Gastroesophageal sphincter (tissue), 4 donors: ENCODE measurements around the gene PRPF6. TPM values are rescaled to one million over a fixed set of nuclear protein-coding genes. Genes with fewer than 3 reads are reported as not detected.

ENCODE experiments used
- ATAC-seq: fragments of 150-250 bp; one replicate; pipeline ENCODE4 v1.9.1; 2016; ENCODE audit warnings: mild to moderate bottlenecking, moderate library complexity
- H3K27ac ChIP-seq, 4 donors: fragments of 200-600 bp; sonication (generic) in 3 of 4; 1 replicate in 3 of 4; 2 replicates in 1 of 4; pipeline ENCODE4 v1.5.1; 2016 to 2019
- H3K27me3 ChIP-seq: fragments of 200-600 bp; sonication (generic); one replicate; pipeline ENCODE4 v1.5.1; 2019
- H3K36me3 ChIP-seq, 2 donors: fragments of 200-600 bp; sonication (generic); one replicate each; pipeline ENCODE4 v1.5.1; 2019; ENCODE audit warnings: control low read depth in 1 of 2
- H3K4me1 ChIP-seq, 3 donors: fragments of 200-600 bp; sonication (generic); 1 replicate in 2 of 3; 2 replicates in 1 of 3; pipeline ENCODE4 v1.5.1; 2016 to 2019; ENCODE audit warnings: control low read depth in 2 of 3
- H3K4me3 ChIP-seq, 2 donors: fragments of 200-600 bp; sonication (generic); one replicate each; pipeline ENCODE4 v1.5.1; 2019; ENCODE audit warnings: mild to moderate bottlenecking in 1 of 2, moderate library complexity in 1 of 2
- H3K9me3 ChIP-seq, 3 donors: fragments of 200-600 bp; sonication (generic); one replicate each; pipeline ENCODE4 v1.5.1; 2017 to 2019; ENCODE audit warnings: control low read depth in 2 of 3
- CTCF ChIP-seq, 4 experiments: fragments of 200-600 bp in 2 of 4; fragments of 450-650 bp in 2 of 4; sonication (generic) in 1 of 4; IDR thresholded peaks; one replicate each; pipeline ENCODE4 v1.5.1; 2017 to 2019; ENCODE audit warnings: antibody characterized with exemption in 4 of 4, mild to moderate bottlenecking in 2 of 4, moderate library complexity in 2 of 4
- EP300 ChIP-seq: sonication (generic); formaldehyde crosslinking; IDR thresholded peaks from one replicate; pipeline ENCODE4 v1.6.1; 2017; ENCODE audit warnings: antibody characterized with exemption, mild to moderate bottlenecking
- POLR2A ChIP-seq, 2 donors: fragments of 450-650 bp; IDR thresholded peaks; one replicate each; pipeline ENCODE4 v1.6.1; 2017; ENCODE audit warnings: antibody characterized with exemption in 2 of 2, mild to moderate bottlenecking in 2 of 2, moderate library complexity in 1 of 2
- POLR2AphosphoS5 ChIP-seq: sonication (generic); formaldehyde crosslinking; IDR thresholded peaks from one replicate; pipeline ENCODE4 v1.6.1; 2017; ENCODE audit warnings: antibody characterized with exemption
- WGBS, 2 donors: methylation state at CpG; one replicate each; pipeline ENCODE4 v1.1.5; 2018; ENCODE audit warnings: low coverage in 1 of 2; 5-methylcytosine and 5-hydroxymethylcytosine counted together
- total RNA-seq, 4 donors: library from RNA; depleted of rRNA; stranded (reverse); fragments of >200 nt; gene quantifications; one replicate each; pipeline ENCODE4 v1.1.0, GENCODE V29; 2016

PRPF6 gene
- total RNA-seq, 4 donors from 2014 or later: 53.7 to 73.0 (median 67.6) TPM

GRCh38 chr20:64037199-64037497 is 56.2 kb downstream of the PRPF6 start:
- ATAC-seq: no peak
- TF ChIP-seq EP300 (no peak), POLR2AphosphoS5 (no peak), CTCF (IDR thresholded peaks at IDR 0.05) (no peak), POLR2A (IDR thresholded peaks at IDR 0.05) (no peak)
- Histone ChIP-seq H3K36me3 (peaks cover 0 to 39% of the 10 kb centered on the region in 2 donors), H3K27me3 (peaks cover 68% of the 10 kb centered on the region), H3K4me3 (no peak overlapping the region), H3K4me1 (peaks cover 0 to 49% (median 27%) of the 10 kb centered on the region in 3 donors), H3K9me3 (no peaks in the 10 kb centered on the region), H3K27ac (no peak overlapping the region)
- no CpG with 5 or more reads among the region's 3 CpGs for WGBS, 2 donors

- peaks cover 0 to 54% (median 27%) of the 10 kb centered on the region in 3 donors for H3K4me1 ChIP-seq
- peak overlapping the region in 1 of 2 donors; percentile 51 for H3K4me3 ChIP-seq
- no peak for ATAC-seq
- no peaks in the 10 kb centered on the region for H3K9me3 ChIP-seq
- peaks cover 0 to 34% of the 10 kb centered on the region in 2 donors for H3K36me3 ChIP-seq
- H3K27me3 ChIP-seq: peaks cover 73% of the 10 kb centered on the region
- 9 to 23% methylated on average over 6 of the region's 36 CpGs for WGBS, 2 donors
- TF ChIP-seq POLR2AphosphoS5 (no peak), CTCF (IDR thresholded peaks at IDR 0.05) (no peak)
- no peak overlapping the region for H3K27ac ChIP-seq
These were observed 56.7 kb downstream of the PRPF6 start for GRCh38 chr20:64037498-64038213.

GRCh38 chr20:64038224-64038564 is 57.3 kb downstream of the PRPF6 start:
- Histone ChIP-seq H3K27ac (peak overlapping the region in 2 of 4 donors; percentile 59 to 68), H3K27me3 (peaks cover 77% of the 10 kb centered on the region), H3K4me1 (peaks cover 0 to 54% (median 27%) of the 10 kb centered on the region in 3 donors), H3K4me3 (peak overlapping the region in 1 of 2 donors; percentile 51), H3K9me3 (no peaks in the 10 kb centered on the region), H3K36me3 (peaks cover 0 to 28% of the 10 kb centered on the region in 2 donors)
- no peak for ATAC-seq
- no CpG with 5 or more reads among the region's 30 CpGs for WGBS, 2 donors
- TF ChIP-seq CTCF (IDR thresholded peaks at IDR 0.05) (no peak), EP300 (no peak), POLR2A (IDR thresholded peaks at IDR 0.05) (no peak), POLR2AphosphoS5 (no peak)

- Histone ChIP-seq H3K27ac (peak overlapping the region in 3 of 4 donors; percentile 59 to 68 (median 66)), H3K27me3 (peaks cover 83% of the 10 kb centered on the region), H3K4me1 (peaks cover 0 to 54% (median 27%) of the 10 kb centered on the region in 3 donors), H3K36me3 (peaks cover 0 to 23% of the 10 kb centered on the region in 2 donors), H3K4me3 (peak overlapping the region; percentile 0 to 51), H3K9me3 (no peaks in the 10 kb centered on the region)
- TF ChIP-seq POLR2A (IDR thresholded peaks at IDR 0.05) (no peak), POLR2AphosphoS5 (no peak), CTCF (IDR thresholded peaks at IDR 0.05) (peak in 3 of 4 experiments; percentile 62 to 83 (median 68)), EP300 (no peak)
- peak; percentile 81 for ATAC-seq
- WGBS, 2 donors: 0% methylated on average over 1 of the region's 91 CpGs; no CpG with 5 or more reads in 1 of the 2 donors
These were observed 57.8 kb downstream of the PRPF6 start for GRCh38 chr20:64038565-64039292.
